Upper lobe of right lung (tissue), 1 donor: Measurements from ENCODE around the gene FZR1. TPM values are rescaled to one million over a fixed set of nuclear protein-coding genes. Genes with fewer than 3 reads are reported as not detected.
"Not testable (repeated sequence)": the region's sequence is repeated elsewhere in the genome, so short reads cannot be mapped to it uniquely, and the experiment has no call there.

Experiments used
- ATAC-seq: fragments of 200-7000 bp; cut with Tn5 transposase; one replicate; pipeline ENCODE4 v1.9.1; 2020; ENCODE audit warnings: mild to moderate bottlenecking, moderate library complexity
- DNase-seq: peaks from one replicate; pipeline ENCODE4 v3.0.0-alpha.2; 2020
- H3K27ac ChIP-seq: fragments of 200-600 bp; one replicate; pipeline ENCODE4 v1.8.0; 2022
- H3K27me3 ChIP-seq: fragments of 200-600 bp; one replicate; pipeline ENCODE4 v1.8.0; 2022; ENCODE audit warnings: mild to moderate bottlenecking
- H3K36me3 ChIP-seq: fragments of 200-600 bp; one replicate; pipeline ENCODE4 v1.8.0; 2022
- H3K4me1 ChIP-seq: fragments of 200-600 bp; one replicate; pipeline ENCODE4 v1.8.0; 2022
- H3K4me3 ChIP-seq: fragments of 200-600 bp; one replicate; pipeline ENCODE4 v1.8.0; 2022; ENCODE audit warnings: mild to moderate bottlenecking
- H3K9me3 ChIP-seq: fragments of 200-600 bp; one replicate; pipeline ENCODE4 v1.8.0; 2022
- CTCF ChIP-seq: fragments of 200-600 bp; IDR thresholded peaks from one replicate; pipeline ENCODE4 v1.8.0; 2022; ENCODE audit warnings: antibody characterized with exemption
- intact Hi-C: fragments of 100-400 bp; cut with DNase I; formaldehyde crosslinking; loops from one replicate; pipeline ENCODE4 v1.11.0; 2022
- total RNA-seq: library from RNA; stranded (reverse); fragmentation: NEBNext Ultra II Directional; extraction: Animal tissue kit (Norgen Biotek cat#: 25700); gene quantifications from one replicate; pipeline ENCODE4 v1.2.1, GENCODE V29; 2021
- donor health status: DM: no; HTN: yes; CAD: no; lungs with severe emphysema.

FZR1 gene
- total RNA-seq, 1 donor from 2014 or later: 30.8 TPM

DNA sequence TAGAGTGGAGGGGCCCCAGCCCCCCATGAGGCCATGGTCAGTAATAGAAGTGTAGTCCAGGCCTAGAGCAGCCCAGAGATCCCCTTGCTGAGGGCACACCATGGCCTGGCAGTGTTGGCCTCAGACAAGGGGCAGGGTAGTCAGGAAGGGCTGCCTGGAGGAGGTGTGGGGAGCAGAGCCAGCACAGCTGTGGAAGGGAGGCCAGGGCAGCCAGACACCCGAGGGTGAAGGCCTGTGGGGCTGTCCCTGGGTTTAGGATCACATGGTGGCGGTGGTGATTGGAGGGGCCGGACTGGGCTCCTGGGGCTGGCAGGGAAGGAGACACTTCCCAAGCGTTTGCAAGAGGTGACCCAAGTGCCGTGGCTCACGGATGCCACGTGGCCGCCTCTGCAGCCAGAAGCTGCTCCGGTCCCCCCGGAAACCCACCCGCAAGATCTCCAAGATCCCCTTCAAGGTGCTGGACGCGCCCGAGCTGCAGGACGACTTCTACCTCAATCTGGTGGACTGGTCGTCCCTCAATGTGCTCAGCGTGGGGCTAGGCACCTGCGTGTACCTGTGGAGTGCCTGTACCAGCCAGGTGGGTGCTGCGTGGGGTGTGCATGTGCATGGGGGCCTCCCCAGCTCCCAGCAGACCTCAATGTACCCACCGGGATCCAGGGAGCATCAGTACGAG, 21.3 kb downstream of the FZR1 start:
- Histone ChIP-seq H3K36me3 (peaks cover 64% of the 10 kb centered on the region), H3K9me3 (no peaks in the 10 kb centered on the region), H3K27me3 (no peaks in the 10 kb centered on the region), H3K4me3 (no peak overlapping the region), H3K4me1 (no peaks in the 10 kb centered on the region), H3K27ac (no peak overlapping the region)
- no peak for TF ChIP-seq CTCF
- intact Hi-C loops: no loop called here
- ATAC-seq: no peak
- no peak for DNase-seq

DNA sequence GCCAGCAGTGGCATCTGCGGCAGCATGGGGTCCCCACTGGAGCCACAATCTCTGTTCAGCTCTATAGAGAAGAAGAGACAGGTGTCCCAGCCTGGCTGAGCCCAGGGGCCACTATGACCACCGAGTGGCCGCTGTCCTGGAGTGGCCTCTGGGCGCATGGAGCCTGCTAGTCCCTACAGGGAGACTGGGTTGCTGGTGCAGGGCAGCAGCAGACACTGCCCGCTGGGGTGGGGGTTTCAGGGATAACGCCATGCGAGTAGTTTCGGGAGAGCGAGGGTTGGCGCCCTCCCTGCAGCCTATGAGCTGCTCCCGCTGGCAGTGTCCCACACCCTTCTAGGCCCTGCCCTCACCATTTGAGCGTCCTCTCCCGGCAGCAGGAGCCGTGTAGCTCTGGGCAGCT, 22.0 kb downstream of the FZR1 start:
- no peaks in the 10 kb centered on the region for H3K9me3 ChIP-seq
- no peak overlapping the region for H3K27ac ChIP-seq
- DNase-seq (no peak), ATAC-seq (no peak)
- intact Hi-C loops: no loop called here
- no peak overlapping the region for H3K4me3 ChIP-seq
- TF ChIP-seq CTCF: no peak
- H3K4me1 ChIP-seq: no peaks in the 10 kb centered on the region
- H3K27me3 ChIP-seq: no peaks in the 10 kb centered on the region
- peaks cover 69% of the 10 kb centered on the region for H3K36me3 ChIP-seq

DNA sequence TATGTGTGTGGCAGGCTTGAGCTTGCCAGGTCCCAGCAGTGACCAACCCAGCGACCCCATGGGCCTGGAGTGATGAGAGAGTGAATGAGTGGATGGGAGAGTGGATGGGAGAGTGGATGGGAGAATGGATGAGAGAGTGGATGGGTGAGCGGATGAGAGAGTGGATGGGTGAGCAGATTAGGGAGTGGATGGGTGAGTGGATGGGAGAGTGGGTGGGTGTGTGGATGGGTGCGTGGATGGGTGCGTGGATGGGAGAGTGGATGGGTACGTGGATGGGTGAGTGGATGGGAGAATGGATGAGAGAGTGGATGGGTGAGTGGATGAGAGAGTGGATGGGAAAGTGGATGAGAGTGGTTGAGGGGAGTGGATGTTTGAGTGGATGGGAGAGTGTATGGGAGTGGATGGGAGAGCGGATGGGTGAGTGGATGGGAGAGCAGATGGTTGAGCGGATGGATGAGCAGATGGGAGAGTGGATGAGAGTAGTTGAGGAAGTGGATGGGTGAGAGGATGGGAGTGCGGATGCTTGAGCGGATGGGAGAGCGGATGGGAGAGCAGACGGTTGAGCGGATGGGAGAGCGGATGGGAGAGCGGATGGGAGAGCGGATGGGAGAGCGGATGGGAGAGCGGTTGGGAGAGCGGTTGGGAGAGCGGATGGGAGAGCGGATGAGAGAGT, 22.6 kb downstream of the FZR1 start:
- Histone ChIP-seq H3K27ac (no peak overlapping the region), H3K36me3 (peaks cover 69% of the 10 kb centered on the region), H3K4me3 (no peak overlapping the region), H3K27me3 (no peaks in the 10 kb centered on the region), H3K9me3 (no peaks in the 10 kb centered on the region), H3K4me1 (no peaks in the 10 kb centered on the region)
- no peak for ATAC-seq
- intact Hi-C loops: no loop called here
- TF ChIP-seq CTCF: no peak
- no peak for DNase-seq

DNA sequence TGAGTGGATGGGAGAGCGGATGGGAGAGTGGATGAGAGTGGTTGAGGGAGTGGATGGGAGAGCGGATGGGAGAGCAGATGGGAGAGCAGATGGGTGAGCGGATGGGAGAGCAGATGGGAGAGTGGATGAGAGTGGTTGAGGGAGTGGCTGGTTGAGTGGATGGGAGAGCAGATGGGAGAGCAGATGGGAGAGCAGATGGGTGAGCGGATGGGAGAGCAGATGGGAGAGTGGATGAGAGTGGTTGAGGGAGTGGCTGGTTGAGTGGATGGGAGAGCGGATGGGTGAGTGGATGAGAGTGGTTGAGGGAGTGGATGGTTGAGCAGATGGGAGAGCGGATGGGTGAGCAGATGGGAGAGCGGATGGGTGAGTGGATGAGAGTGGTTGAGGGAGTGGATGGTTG, 23.2 kb downstream of the FZR1 start:
- H3K27ac ChIP-seq, H3K9me3 ChIP-seq, ATAC-seq, H3K27me3 ChIP-seq, DNase-seq, H3K4me1 ChIP-seq, H3K4me3 ChIP-seq, intact Hi-C loops: not testable (repeated sequence)
- peaks cover 69% of the 10 kb centered on the region for H3K36me3 ChIP-seq

GRCh38 chr19:3530389-3530788, 24.3 kb downstream of the FZR1 start:
- no peak for TF ChIP-seq CTCF
- Histone ChIP-seq H3K36me3 (peaks cover 70% of the 10 kb centered on the region), H3K27ac (no peak overlapping the region), H3K4me1 (no peaks in the 10 kb centered on the region), H3K9me3 (no peaks in the 10 kb centered on the region), H3K27me3 (no peaks in the 10 kb centered on the region), H3K4me3 (no peak overlapping the region)
- intact Hi-C loops: no loop called here
- ATAC-seq (no peak), DNase-seq (no peak)

- Histone ChIP-seq H3K27ac (no peak overlapping the region), H3K4me1 (no peaks in the 10 kb centered on the region), H3K9me3 (no peaks in the 10 kb centered on the region), H3K36me3 (peaks cover 72% of the 10 kb centered on the region), H3K27me3 (no peaks in the 10 kb centered on the region), H3K4me3 (no peak overlapping the region)
- DNase-seq (no peak), ATAC-seq (no peak)
- intact Hi-C loops: no loop called here
- no peak for TF ChIP-seq CTCF
Measured at GRCh38 chr19:3531716-3532115, 25.6 kb downstream of the FZR1 start.
